ENCODE results near the gene TNXB.
"Not testable (repeated sequence)": the region's sequence is repeated elsewhere in the genome, so short reads cannot be mapped to it uniquely, and the experiment has no call there.

TNXB gene

GRCh38 chr6:32035283-32036013 is 73.7 kb downstream of the TNXB start:
- DNase-seq: not testable (repeated sequence)

GRCh38 chr6:32029553-32029952 is 79.6 kb downstream of the TNXB start:
- not testable (repeated sequence) for DNase-seq

- DNase-seq: not testable (repeated sequence)
Observed at GRCh38 chr6:32028631-32029030, 80.5 kb downstream of the TNXB start.

- not testable (repeated sequence) for DNase-seq
Observed at GRCh38 chr6:32022100-32022499, 87.0 kb downstream of the TNXB start.

GRCh38 chr6:32014547-32014946 is 94.6 kb downstream of the TNXB start, which contains the start of gene C4B:
Gene C4B (plus strand): TSS chr6:32014795. CDS start chr6:32014846, 51 bp downstream.
- DNase-seq: not testable (repeated sequence)

GRCh38 chr6:32013738-32014137 is 95.4 kb downstream of the TNXB start:
- DNase-seq: not testable (repeated sequence)

GRCh38 chr6:32012941-32013617 is 96.1 kb downstream of the TNXB start:
- not testable (repeated sequence) for DNase-seq

GRCh38 chr6:32010856-32011530 is 98.1 kb downstream of the TNXB start:
- DNase-seq: not testable (repeated sequence)

- not testable (repeated sequence) for DNase-seq
Observed at GRCh38 chr6:32009537-32009936, 99.6 kb downstream of the TNXB start.

GRCh38 chr6:32008616-32009015 is 100.5 kb downstream of the TNXB start:
- not testable (repeated sequence) for DNase-seq

- DNase-seq: not testable (repeated sequence)
Observed at GRCh38 chr6:32008037-32008436, 101.1 kb downstream of the TNXB start.

GRCh38 chr6:32007086-32007485 is 102.1 kb downstream of the TNXB start:
- not testable (repeated sequence) for DNase-seq

GRCh38 chr6:32005991-32006529 is 103.1 kb downstream of the TNXB start:
- not testable (repeated sequence) for DNase-seq

GRCh38 chr6:32005538-32005880 is 103.6 kb downstream of the TNXB start:
- DNase-seq: not testable (repeated sequence)

- not testable (repeated sequence) for DNase-seq
Observed at GRCh38 chr6:32004864-32005537, 104.1 kb downstream of the TNXB start.

GRCh38 chr6:32004393-32004792 is 104.7 kb downstream of the TNXB start:
- DNase-seq: not testable (repeated sequence)

- DNase-seq: not testable (repeated sequence)
Observed at GRCh38 chr6:32003301-32003700, 105.8 kb downstream of the TNXB start.

- DNase-seq: not testable (repeated sequence)
Observed at GRCh38 chr6:32002546-32003268, 106.4 kb downstream of the TNXB start.

- DNase-seq: not testable (repeated sequence)
Observed at GRCh38 chr6:31996385-31996784, 112.8 kb downstream of the TNXB start.

- not testable (repeated sequence) for DNase-seq
Observed at GRCh38 chr6:31994421-31994820, 114.7 kb downstream of the TNXB start.
